ENCODE results near the gene ECEL1.

The ECEL1 gene

GRCh38 chr2:232477751-232478510, 9.7 kb downstream of the ECEL1 start:
- Histone ChIP-seq H3K27me3 (ENCODE audit: low read length) (no peaks in the 10 kb centered on the region), H3K4me3 (ENCODE audit: insufficient read depth, low read length, poor library complexity, severe bottlenecking) (no peak overlapping the region)
- TF ChIP-seq EZH2phosphoT487 (conservative IDR thresholded peaks at IDR 0.05; ENCODE audit: low read length): no peak
- TF ChIP-seq, protein P1, sequence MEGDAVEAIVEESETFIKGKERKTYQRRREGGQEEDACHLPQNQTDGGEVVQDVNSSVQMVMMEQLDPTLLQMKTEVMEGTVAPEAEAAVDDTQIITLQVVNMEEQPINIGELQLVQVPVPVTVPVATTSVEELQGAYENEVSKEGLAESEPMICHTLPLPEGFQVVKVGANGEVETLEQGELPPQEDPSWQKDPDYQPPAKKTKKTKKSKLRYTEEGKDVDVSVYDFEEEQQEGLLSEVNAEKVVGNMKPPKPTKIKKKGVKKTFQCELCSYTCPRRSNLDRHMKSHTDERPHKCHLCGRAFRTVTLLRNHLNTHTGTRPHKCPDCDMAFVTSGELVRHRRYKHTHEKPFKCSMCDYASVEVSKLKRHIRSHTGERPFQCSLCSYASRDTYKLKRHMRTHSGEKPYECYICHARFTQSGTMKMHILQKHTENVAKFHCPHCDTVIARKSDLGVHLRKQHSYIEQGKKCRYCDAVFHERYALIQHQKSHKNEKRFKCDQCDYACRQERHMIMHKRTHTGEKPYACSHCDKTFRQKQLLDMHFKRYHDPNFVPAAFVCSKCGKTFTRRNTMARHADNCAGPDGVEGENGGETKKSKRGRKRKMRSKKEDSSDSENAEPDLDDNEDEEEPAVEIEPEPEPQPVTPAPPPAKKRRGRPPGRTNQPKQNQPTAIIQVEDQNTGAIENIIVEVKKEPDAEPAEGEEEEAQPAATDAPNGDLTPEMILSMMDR (IDR thresholded peaks at IDR 0.05; ENCODE audit: insufficient read depth, low read length, poor library complexity, severe bottlenecking): no peak

DNA sequence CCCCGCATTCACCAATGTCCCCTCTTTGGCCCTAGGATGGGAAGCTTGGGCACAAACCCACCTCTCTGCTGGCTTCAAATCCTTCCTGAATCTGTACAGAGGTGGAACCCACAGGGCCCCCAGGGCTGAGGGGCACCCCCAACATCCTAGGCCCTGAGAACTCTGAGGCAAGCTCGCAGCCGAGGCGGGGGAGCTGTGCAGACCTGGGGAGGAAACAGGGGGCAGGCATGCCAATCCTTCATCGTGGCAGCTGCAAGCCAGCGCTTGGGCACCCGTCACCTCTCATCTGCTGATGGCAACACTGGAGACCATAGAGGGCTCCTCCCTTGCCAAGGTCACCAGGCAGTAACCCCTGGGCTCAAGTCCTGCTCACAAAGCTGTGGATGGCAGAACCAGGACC, 10.8 kb downstream of the ECEL1 start:
- no peaks in the 10 kb centered on the region for H3F3A ChIP-seq (ENCODE audit: insufficient read depth)
- TF ChIP-seq, protein P1 (IDR thresholded peaks at IDR 0.05; ENCODE audit: insufficient read depth, low read length, poor library complexity, severe bottlenecking): no peak
- no peak for TF ChIP-seq EZH2phosphoT487 (conservative IDR thresholded peaks at IDR 0.05; ENCODE audit: low read length)
- H3K4me2 ChIP-seq (ENCODE audit: low read depth, low read length, poor library complexity, severe bottlenecking): no peak overlapping the region
- no peak overlapping the region for H3K4me3 ChIP-seq (ENCODE audit: insufficient read depth, low read length, poor library complexity, severe bottlenecking)
- H3K27ac ChIP-seq (ENCODE audit: low read depth, low read length): no peak overlapping the region
- H3K27me3 ChIP-seq (ENCODE audit: low read length): no peaks in the 10 kb centered on the region
- H3K36me3 ChIP-seq (ENCODE audit: low read length): no peaks in the 10 kb centered on the region
- H3K9me3 ChIP-seq (ENCODE audit: insufficient read depth, low read length): no peaks in the 10 kb centered on the region
- H4K20me1 ChIP-seq (ENCODE audit: low read depth, low read length): no peaks in the 10 kb centered on the region
- no peak overlapping the region for H2AFZ ChIP-seq (ENCODE audit: low read depth, low read length, severe bottlenecking)
- H3K9me2 ChIP-seq (replicated peaks; ENCODE audit: insufficient read depth, low read length): no peaks in the 10 kb centered on the region
- no peak overlapping the region for H3K9ac ChIP-seq (ENCODE audit: low read length)
- H3K79me2 ChIP-seq (ENCODE audit: insufficient read depth, low read length): no peaks in the 10 kb centered on the region

More at GRCh38 chr2:232477751-232478510, 9.7 kb downstream of the ECEL1 start:
- no peak overlapping the region for H3K27ac ChIP-seq (ENCODE audit: low read depth, low read length)
- no peak overlapping the region for H3K9ac ChIP-seq (ENCODE audit: low read length)
- H2AFZ ChIP-seq (ENCODE audit: low read depth, low read length, severe bottlenecking): no peak overlapping the region
- no peaks in the 10 kb centered on the region for H3K9me2 ChIP-seq (replicated peaks; ENCODE audit: insufficient read depth, low read length)
- H3K79me2 ChIP-seq (ENCODE audit: insufficient read depth, low read length): no peaks in the 10 kb centered on the region
- H4K20me1 ChIP-seq (ENCODE audit: low read depth, low read length): no peaks in the 10 kb centered on the region
- H3K9me3 ChIP-seq (ENCODE audit: insufficient read depth, low read length): no peaks in the 10 kb centered on the region
- no peak overlapping the region for H3K4me2 ChIP-seq (ENCODE audit: low read depth, low read length, poor library complexity, severe bottlenecking)
- H3K36me3 ChIP-seq (ENCODE audit: low read length): no peaks in the 10 kb centered on the region
- no peaks in the 10 kb centered on the region for H3F3A ChIP-seq (ENCODE audit: insufficient read depth)

GRCh38 chr2:232476045-232476444, 11.6 kb downstream of the ECEL1 start:
- TF ChIP-seq, protein P1 (IDR thresholded peaks at IDR 0.05; ENCODE audit: insufficient read depth, low read length, poor library complexity, severe bottlenecking): no peak
- TF ChIP-seq EZH2phosphoT487 (conservative IDR thresholded peaks at IDR 0.05; ENCODE audit: low read length): no peak
- no peak overlapping the region for H2AFZ ChIP-seq (ENCODE audit: low read depth, low read length, severe bottlenecking)
- no peaks in the 10 kb centered on the region for H3K27me3 ChIP-seq (ENCODE audit: low read length)
- H3K27ac ChIP-seq (ENCODE audit: low read depth, low read length): no peak overlapping the region
- H3K4me3 ChIP-seq (ENCODE audit: insufficient read depth, low read length, poor library complexity, severe bottlenecking): no peak overlapping the region
- no peak overlapping the region for H3K4me2 ChIP-seq (ENCODE audit: low read depth, low read length, poor library complexity, severe bottlenecking)
- no peaks in the 10 kb centered on the region for H3F3A ChIP-seq (ENCODE audit: insufficient read depth)
- H4K20me1 ChIP-seq (ENCODE audit: low read depth, low read length): no peaks in the 10 kb centered on the region
- H3K9me3 ChIP-seq (ENCODE audit: insufficient read depth, low read length): no peaks in the 10 kb centered on the region
- H3K79me2 ChIP-seq (ENCODE audit: insufficient read depth, low read length): no peaks in the 10 kb centered on the region
- no peaks in the 10 kb centered on the region for H3K36me3 ChIP-seq (ENCODE audit: low read length)
- H3K9ac ChIP-seq (ENCODE audit: low read length): no peak overlapping the region
- H3K9me2 ChIP-seq (replicated peaks; ENCODE audit: insufficient read depth, low read length): no peaks in the 10 kb centered on the region
